Esophagus mucosa (tissue), 1 donor: ENCODE measurements around the gene KYNU. TPM values are rescaled to one million over a fixed set of nuclear protein-coding genes. Genes with fewer than 3 reads are reported as not detected.
"Not testable (repeated sequence)": the region's sequence is repeated elsewhere in the genome, so short reads cannot be mapped to it uniquely, and the experiment has no call there.

Experiments used
- ATAC-seq: fragments of 200-7000 bp; cut with Tn5 transposase; one replicate; pipeline ENCODE4 v1.9.1; 2020
- total RNA-seq: library from RNA; stranded (reverse); gene quantifications from one replicate; pipeline ENCODE4 v1.2.4, GENCODE V29; 2023
- donor health status: DM: yes; HTN: yes; CAD: no.

The KYNU gene
- total RNA-seq, 1 donor from 2014 or later = 33.6 TPM

GRCh38 chr2:142920571-142920970 lies 43.1 kb downstream of the KYNU start:
- ATAC-seq = peak; percentile 42

- ATAC-seq = no peak
These were observed 49.0 kb downstream of the KYNU start for GRCh38 chr2:142926445-142926844.

DNA sequence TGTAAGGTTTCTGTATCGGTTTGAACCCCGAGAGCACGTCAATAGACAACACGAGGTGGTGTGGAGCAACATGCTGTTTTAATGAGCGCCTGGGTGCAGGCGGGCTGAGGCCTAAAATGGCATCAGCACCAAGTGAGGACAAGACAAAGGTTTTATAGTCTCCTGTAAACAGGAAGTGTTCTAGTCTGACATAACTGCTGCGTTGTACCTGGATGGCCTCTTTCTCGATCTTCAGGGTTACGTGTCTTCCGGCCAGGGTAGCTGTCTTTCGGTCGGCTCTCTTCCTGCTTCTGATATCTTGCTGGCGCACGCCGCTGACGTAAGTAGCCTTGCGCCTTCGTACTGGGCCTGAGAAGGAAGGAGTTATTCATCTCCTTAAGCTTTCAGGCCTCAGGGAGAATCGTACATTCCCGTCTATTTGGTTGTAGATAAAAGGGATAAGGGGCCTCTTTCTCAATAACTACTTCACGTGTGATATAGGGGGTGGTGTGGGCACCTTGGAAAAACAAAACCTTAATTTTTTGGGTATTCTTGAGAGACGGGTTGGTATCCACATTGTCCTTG lies 53.5 kb downstream of the KYNU start:
- no peak for ATAC-seq

GRCh38 chr2:142933916-142934315 lies 56.5 kb downstream of the KYNU start:
- ATAC-seq = peak; percentile 50

DNA sequence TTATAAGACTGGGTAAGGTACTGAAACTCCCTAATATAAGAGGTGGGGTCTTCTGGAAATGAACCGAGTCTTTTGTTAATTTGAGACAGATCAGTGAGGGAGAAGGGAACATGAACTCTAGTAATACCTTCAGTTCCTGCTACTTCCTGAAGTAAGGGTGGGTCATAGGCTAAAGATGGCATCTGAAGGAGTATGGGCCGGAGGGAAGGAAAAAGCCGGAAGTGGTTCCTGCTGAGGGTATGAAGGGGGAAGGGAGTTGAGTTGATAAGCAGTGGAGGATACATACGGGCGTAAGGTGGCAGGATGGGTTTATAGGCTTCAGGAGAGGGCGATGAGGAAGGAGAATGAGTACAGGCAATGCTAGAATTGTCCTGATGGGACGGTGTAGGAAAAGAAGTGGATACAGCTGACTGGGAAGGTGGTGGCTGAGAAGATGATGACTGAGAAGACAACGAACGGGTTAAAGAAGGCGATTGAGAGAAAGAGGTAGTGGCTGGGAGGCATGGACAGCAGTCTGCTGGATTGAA lies 58.2 kb downstream of the KYNU start:
- ATAC-seq = no peak

GRCh38 chr2:142936629-142937028 lies 59.2 kb downstream of the KYNU start:
- ATAC-seq = no peak

GRCh38 chr2:142937347-142937746 lies 59.9 kb downstream of the KYNU start:
- ATAC-seq = no peak

DNA sequence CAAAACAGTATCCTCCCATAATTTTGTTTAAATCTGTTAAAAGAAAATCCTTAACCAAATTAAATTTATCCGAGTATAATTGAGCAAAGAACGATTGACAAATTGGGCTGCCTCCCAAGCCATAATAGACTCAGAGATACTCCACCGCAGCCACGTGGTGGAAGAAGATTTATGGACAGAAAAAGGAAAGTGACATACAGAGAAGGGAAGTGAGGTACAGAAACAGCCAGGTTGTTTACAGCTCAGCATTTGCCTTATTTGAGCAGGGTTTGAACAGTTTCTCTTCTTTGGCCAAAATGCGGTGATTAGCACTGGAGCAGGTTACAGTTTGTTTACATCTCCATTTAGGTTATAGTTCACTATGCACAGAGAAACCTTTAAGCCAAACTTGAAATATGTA lies 60.8 kb downstream of the KYNU start:
- no peak for ATAC-seq

DNA sequence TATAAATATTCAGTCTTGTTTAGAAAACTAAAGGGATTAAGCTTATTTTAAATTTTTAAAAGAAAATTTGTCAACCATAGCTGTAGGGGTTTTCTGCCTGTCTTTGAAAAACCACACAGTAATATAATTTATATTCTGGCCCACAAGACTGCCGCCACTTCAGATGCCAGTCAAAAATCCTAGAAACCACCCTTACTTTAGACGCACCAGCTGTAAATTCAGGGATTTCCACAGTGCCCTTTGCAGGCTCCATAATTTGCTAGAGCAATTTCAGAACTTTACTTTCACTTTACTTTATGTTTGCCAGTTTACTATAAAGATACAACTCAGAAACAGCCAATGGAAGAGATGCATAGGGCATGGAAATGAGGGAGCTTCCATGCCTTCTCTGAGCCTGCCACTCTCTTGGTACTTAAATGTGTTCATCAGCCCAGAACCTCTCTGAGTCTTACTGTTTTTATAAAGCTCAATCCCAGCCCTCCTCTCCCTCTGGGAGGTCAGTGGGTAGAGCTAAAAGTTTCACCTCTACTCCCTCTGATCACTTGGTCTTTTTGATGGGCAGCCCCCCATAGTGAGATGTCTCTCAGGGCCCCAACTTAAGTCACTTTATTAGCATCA lies 63.3 kb downstream of the KYNU start:
- no peak for ATAC-seq

GRCh38 chr2:142942690-142943089 lies 65.2 kb downstream of the KYNU start:
- ATAC-seq = no peak

GRCh38 chr2:142944264-142944663 lies 66.8 kb downstream of the KYNU start:
- no peak for ATAC-seq

GRCh38 chr2:142944721-142945120 lies 67.3 kb downstream of the KYNU start:
- ATAC-seq = no peak

DNA sequence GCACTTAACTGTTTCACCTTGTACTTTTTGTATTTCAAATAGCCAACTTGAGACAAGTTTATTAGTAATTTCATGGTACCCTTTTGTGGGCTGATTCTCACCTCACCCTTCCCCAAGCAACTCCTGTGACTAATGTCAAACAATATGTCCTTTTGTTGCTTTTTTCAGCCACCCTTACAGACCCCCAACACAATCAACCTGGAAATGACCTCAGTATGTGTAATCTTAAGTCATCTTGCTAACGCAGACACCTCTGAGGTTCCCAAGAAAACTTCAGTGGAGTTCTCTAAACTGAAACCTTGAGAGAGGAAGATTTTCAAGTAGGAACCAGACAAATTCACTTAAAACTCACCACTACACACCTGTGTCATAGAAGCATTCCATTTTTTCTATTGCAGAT lies 69.5 kb downstream of the KYNU start:
- ATAC-seq = no peak

GRCh38 chr2:142948723-142949122 lies 71.3 kb downstream of the KYNU start:
- ATAC-seq = not testable (repeated sequence)

GRCh38 chr2:142950323-142950722 lies 72.9 kb downstream of the KYNU start:
- not testable (repeated sequence) for ATAC-seq

DNA sequence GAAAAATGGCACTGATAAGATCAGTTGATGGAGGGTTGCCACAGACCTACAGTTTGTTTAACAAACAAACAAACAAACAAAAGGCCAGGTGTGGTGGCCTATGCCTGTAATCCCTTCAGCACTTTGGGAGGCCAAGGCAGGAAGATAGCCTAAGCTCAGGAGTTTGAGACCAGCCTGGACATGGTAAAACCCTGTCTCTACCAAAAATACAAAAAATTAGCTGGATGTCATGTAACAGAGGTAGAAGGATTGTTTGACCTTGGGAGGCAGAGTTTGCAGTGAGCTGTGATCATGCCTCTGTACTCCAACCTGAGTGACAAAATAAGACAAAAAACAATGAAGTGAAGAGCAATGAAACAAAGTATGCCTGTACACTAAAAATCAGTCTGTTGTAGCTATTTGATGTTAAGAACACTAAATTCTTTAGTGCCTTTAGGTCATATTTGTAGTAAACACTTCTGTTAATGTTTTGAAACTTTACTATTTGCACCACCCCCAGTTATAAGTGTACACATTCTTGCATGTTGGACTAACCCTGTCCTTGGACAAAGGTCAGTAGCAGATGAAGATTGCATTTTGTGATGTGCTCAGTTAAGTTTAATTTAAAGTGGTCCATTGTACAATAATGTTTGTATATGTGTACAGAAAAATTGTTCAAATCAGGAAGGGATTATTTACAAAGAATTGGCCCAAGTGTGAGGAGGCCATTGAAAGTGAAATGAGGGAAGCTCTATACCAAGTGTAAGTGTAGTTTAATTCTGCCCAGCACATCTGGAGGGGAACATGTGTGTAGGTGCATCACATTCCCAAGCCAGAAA lies 73.9 kb downstream of the KYNU start:
- no peak for ATAC-seq

DNA sequence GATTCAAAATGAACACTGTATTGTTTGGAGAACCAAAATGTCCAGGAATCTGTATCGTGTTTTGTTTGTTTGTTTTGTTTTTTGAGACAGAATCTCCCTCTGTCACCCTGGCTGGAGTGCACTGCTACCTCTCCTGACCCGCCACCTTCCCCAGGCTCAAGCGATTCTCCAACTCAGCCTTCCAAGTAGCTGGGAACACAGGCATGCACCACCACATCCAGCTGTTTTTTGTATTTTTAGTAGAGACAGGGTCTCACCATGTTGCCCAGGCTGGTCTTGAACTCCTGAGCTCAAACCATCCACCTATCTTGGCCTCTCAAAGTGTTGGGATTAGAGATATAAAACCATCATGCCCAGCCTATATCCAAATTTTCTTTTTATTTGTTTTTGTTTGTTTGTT lies 74.6 kb downstream of the KYNU start:
- ATAC-seq = no peak

GRCh38 chr2:142952793-142953494 lies 75.5 kb downstream of the KYNU start:
- no peak for ATAC-seq

GRCh38 chr2:142954493-142954892 lies 77.0 kb downstream of the KYNU start:
- no peak for ATAC-seq

GRCh38 chr2:142957144-142957543 lies 79.7 kb downstream of the KYNU start:
- no peak for ATAC-seq

- no peak for ATAC-seq
These were observed 83.7 kb downstream of the KYNU start for GRCh38 chr2:142961202-142961601.

DNA sequence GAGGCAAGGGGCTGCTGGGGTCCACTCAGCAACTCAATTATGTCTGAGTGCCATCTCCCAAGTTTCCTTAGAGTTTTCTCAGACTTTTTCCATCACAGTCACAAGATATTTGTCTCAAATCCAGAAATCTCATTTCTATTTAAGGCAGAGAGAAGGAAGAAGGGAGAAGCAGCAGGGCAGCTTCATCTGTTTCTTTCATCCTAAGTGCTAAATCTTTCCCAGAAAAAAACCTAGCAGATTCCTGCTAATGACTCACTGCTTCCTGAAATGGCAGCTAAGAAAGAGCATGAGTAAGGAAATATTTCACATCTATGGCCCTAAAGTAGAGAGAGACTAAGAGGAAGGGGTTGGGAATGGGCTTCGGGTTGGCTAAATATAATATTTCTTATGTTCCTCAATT lies 88.0 kb downstream of the KYNU start:
- no peak for ATAC-seq

DNA sequence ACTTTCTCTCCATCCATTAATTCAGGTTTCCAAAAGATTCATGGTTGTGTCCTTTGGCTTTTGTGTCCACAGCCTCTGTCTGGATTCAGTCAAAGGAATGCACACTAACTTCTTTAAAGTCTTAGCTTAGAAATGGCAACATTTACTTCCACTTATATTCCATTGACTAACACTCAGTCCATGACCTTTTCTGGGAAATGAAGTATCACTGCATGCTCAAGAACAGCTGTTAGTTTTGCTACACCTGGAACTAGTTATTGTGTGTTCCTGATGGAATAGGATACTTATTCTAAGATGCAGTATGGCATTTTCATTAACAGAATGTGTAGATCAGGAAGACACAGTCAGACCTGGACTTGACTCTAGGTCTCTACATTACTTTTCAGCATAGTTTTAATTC lies 88.8 kb downstream of the KYNU start:
- ATAC-seq = no peak
